Left lung (tissue), 10 donors: ENCODE results near the gene HDAC4. TPM values are rescaled to one million over a fixed set of nuclear protein-coding genes. Genes with fewer than 3 reads are reported as not detected.
A peak's percentile ranks its signal among the peaks of the same experiment; 100 is the strongest.

Experiments used
- ATAC-seq: fragments of 200-7000 bp; cut with Tn5 transposase; one replicate; pipeline ENCODE4 v1.9.1; 2020; ENCODE audit warnings: moderate library complexity
- DNase-seq, 4 donors: peaks; one replicate each; pipeline ENCODE4 v3.0.0-alpha.2; 2013 to 2020
- H3K27ac ChIP-seq, 2 donors: fragments of 200-600 bp; sonication (generic) in 1 of 2; one replicate each; pipeline versions ENCODE4 v1.5.0 to v1.8.0; 2020 to 2021
- H3K27me3 ChIP-seq, 2 donors: fragments of 200-600 bp; sonication (generic) in 1 of 2; one replicate each; pipeline versions ENCODE4 v1.5.0 to v1.8.0; 2020 to 2021
- H3K36me3 ChIP-seq, 2 donors: fragments of 200-600 bp; sonication (generic) in 1 of 2; one replicate each; pipeline versions ENCODE4 v1.5.0 to v1.8.0; 2020 to 2021
- H3K4me1 ChIP-seq, 2 donors: fragments of 200-600 bp; one replicate each; pipeline ENCODE4 v1.8.0; 2021
- H3K4me3 ChIP-seq, 2 donors: fragments of 200-600 bp; sonication (generic) in 1 of 2; one replicate each; pipeline versions ENCODE4 v1.5.0 to v1.8.0; 2020 to 2021; ENCODE audit warnings: mild to moderate bottlenecking in 1 of 2
- H3K9me3 ChIP-seq, 2 donors: fragments of 200-600 bp; sonication (generic) in 1 of 2; one replicate each; pipeline versions ENCODE4 v1.5.0 to v1.8.0; 2020 to 2021
- intact Hi-C, 2 donors: fragments of 100-400 bp; cut with DNase I; formaldehyde crosslinking; loops; one replicate each; pipeline versions ENCODE4 v1.11.2 to v1.14.2; 2022
- polyA plus RNA-seq, 6 donors: library from polyadenylated mRNA; unstranded; fragments of 120-200 nt; gene quantifications; one replicate each; pipeline ENCODE4 v1.2.1, GENCODE V29; 2013; ENCODE audit not compliant: insufficient read length in 6 of 6
- total RNA-seq, 2 donors: library from RNA; stranded (reverse); fragmentation: NEBNext Ultra II Directional; extraction: Animal tissue kit (Norgen Biotek cat#: 25700); gene quantifications; one replicate each; pipeline ENCODE4 v1.2.1, GENCODE V29; 2021
- TF ChIP-seq, protein P1 (sequence below), 2 donors: fragments of 200-600 bp; sonication (generic) in 1 of 2; IDR thresholded peaks; one replicate each; pipeline versions ENCODE4 v1.5.0 to v1.8.0; 2021; ENCODE audit warnings: antibody characterized with exemption in 2 of 2
- donor health status: DM: no; HTN: yes; CAD: no.
- donor health status: DM: no; HTN: no; CAD: no.

Gene HDAC4
- total and polyA plus RNA-seq, 8 donors = 9.9 to 36.8 (median 12.8) TPM

DNA sequence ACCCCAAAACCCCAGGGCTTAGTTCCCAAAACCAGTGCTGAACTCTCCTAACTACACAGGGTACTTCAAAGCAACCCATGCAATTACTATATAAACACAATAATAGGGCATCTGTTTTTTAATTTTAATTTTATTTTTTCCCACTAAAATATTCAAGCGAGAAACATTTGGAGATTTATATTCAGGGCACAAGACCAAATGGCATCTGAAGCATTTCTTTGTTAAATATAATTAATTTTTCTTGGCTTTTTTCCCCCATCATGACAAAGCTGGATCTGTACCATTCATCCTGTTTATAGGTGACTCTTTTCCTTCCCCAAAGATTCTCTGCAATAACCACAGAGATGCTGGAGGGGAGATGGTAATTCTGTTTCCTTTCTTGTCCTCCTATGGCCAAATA lies 18.1 kb upstream of the HDAC4 start:
- TF ChIP-seq, protein P1, sequence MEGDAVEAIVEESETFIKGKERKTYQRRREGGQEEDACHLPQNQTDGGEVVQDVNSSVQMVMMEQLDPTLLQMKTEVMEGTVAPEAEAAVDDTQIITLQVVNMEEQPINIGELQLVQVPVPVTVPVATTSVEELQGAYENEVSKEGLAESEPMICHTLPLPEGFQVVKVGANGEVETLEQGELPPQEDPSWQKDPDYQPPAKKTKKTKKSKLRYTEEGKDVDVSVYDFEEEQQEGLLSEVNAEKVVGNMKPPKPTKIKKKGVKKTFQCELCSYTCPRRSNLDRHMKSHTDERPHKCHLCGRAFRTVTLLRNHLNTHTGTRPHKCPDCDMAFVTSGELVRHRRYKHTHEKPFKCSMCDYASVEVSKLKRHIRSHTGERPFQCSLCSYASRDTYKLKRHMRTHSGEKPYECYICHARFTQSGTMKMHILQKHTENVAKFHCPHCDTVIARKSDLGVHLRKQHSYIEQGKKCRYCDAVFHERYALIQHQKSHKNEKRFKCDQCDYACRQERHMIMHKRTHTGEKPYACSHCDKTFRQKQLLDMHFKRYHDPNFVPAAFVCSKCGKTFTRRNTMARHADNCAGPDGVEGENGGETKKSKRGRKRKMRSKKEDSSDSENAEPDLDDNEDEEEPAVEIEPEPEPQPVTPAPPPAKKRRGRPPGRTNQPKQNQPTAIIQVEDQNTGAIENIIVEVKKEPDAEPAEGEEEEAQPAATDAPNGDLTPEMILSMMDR (IDR thresholded peaks at IDR 0.05) = no peak
- intact Hi-C loops = no loop called here

DNA sequence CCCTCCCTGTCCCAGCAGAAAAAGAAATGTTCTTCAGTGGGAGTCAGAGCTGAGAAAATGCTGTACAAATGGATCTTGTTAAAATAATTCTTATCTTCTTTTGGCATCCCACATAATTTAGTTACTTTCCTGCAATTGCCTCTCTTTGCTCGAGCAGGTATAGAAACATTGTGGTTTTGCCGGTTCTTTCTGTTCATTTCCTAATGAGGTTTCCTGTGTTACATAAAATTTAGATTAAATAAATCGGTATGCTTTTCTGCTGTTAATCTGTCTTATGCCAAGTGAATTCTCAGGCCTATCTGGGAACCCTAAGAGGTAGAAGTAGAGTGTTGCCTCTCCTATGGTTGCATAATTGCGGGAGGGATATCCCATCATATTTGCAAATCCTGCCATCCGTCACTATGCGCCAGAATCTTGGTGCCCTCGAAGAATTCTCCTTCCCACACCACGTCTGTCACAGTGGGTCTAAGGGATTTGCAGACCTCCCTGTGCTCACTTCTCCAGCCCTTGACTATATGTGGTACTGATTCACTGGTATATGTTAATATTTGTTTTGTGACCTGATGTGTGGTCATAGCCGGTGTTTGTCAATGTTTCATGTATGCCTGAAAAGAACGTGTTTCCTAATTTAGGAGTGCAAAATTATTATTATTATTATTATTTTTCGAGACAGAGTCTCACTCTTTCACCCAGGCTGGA lies 12.2 kb upstream of the HDAC4 start:
- DNase-seq = no peak
- intact Hi-C loops = no loop called here
- Histone ChIP-seq H3K36me3 (no peaks in the 10 kb centered on the region), H3K27me3 (no peaks in the 10 kb centered on the region), H3K27ac (no peak overlapping the region), H3K4me3 (no peak overlapping the region), H3K4me1 (peaks cover 0 to 8% of the 10 kb centered on the region in 2 donors), H3K9me3 (peaks cover 0 to 3% of the 10 kb centered on the region in 2 donors)
- ATAC-seq = no peak
- TF ChIP-seq, protein P1 (IDR thresholded peaks at IDR 0.05) = no peak

More for the DNA sequence above, 18.1 kb upstream of the HDAC4 start:
- no peaks in the 10 kb centered on the region for H3K4me1 ChIP-seq
- no peak for DNase-seq
- H3K27ac ChIP-seq = no peak overlapping the region
- no peaks in the 10 kb centered on the region for H3K9me3 ChIP-seq
- no peaks in the 10 kb centered on the region for H3K27me3 ChIP-seq
- no peak for ATAC-seq
- no peak overlapping the region for H3K4me3 ChIP-seq
- no peaks in the 10 kb centered on the region for H3K36me3 ChIP-seq

GRCh38 chr2:239411549-239412319 lies 10.9 kb upstream of the HDAC4 start:
- Histone ChIP-seq H3K27ac (no peak overlapping the region), H3K4me1 (peaks cover 0 to 8% of the 10 kb centered on the region in 2 donors), H3K9me3 (peaks cover 0 to 3% of the 10 kb centered on the region in 2 donors), H3K4me3 (no peak overlapping the region), H3K27me3 (no peaks in the 10 kb centered on the region), H3K36me3 (no peaks in the 10 kb centered on the region)
- intact Hi-C loops = no loop called here
- TF ChIP-seq, protein P1 (IDR thresholded peaks at IDR 0.05) = no peak
- DNase-seq (peak in 1 of 4 donors; percentile 32), ATAC-seq (no peak)

GRCh38 chr2:239411117-239411516 lies 10.3 kb upstream of the HDAC4 start:
- Histone ChIP-seq H3K4me3 (no peak overlapping the region), H3K36me3 (no peaks in the 10 kb centered on the region), H3K27me3 (no peaks in the 10 kb centered on the region), H3K4me1 (peaks cover 0 to 8% of the 10 kb centered on the region in 2 donors), H3K27ac (no peak overlapping the region), H3K9me3 (peaks cover 0 to 3% of the 10 kb centered on the region in 2 donors)
- TF ChIP-seq, protein P1 (IDR thresholded peaks at IDR 0.05) = no peak
- intact Hi-C loops = no loop called here
- ATAC-seq (no peak), DNase-seq (no peak)

DNA sequence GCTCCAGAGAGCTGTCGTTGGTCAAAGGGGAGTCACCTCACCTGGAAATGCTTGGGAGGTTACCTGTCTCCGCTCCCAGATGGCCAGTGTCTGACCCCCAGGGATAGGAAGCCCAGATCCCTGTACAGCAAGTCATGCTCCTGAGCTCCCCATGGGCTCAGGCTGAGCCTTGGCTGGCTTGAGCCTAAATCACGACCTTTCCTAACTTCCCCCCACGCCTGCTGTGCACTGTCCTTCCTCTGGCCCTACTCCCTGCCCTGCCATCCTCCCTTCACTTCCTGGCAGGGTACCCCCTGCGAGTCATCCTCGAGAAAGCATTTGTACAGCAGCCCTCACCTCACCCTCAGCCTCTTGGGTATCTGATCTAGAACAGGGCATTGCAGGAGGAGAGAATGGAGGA lies 9.2 kb upstream of the HDAC4 start:
- no peak for ATAC-seq
- H3K36me3 ChIP-seq = no peaks in the 10 kb centered on the region
- peaks cover 0 to 8% of the 10 kb centered on the region in 2 donors for H3K4me1 ChIP-seq
- no peak overlapping the region for H3K4me3 ChIP-seq
- intact Hi-C loops = no loop called here
- TF ChIP-seq, protein P1 (IDR thresholded peaks at IDR 0.05) = no peak
- peaks cover 0 to 3% of the 10 kb centered on the region in 2 donors for H3K9me3 ChIP-seq
- H3K27me3 ChIP-seq = no peaks in the 10 kb centered on the region
- no peak overlapping the region for H3K27ac ChIP-seq
- peak in 1 of 4 donors; percentile 25 for DNase-seq
